ENCODE data around the gene SMLR1. TPM values are rescaled to one million over a fixed set of nuclear protein-coding genes. Genes with fewer than 3 reads are reported as not detected.

Gene SMLR1
- total RNA-seq, 2 donors from 2014 or later: not detected

DNA sequence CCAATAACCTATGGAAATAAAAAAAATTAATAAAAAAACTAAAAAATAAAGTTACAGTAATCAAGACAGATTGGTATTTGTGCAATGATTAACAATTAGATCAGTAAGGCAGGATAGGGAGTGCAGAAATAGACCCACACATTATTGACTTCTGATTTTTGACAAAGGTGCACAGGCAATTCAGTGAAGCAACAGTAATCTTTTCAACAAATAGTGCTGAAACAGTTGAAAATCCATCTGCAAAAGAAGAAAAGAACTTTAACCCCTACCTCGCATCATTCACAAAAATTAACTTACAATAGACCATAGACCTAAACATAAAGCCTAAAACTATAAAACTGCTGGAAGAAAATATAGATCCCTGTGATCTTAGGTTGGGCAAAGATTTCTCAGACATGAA is 4.5 kb upstream of the SMLR1 start:
- intact Hi-C loops (cut with DNase I): no loop called here
- no peak for DNase-seq (ENCODE audit: low spot score)

DNA sequence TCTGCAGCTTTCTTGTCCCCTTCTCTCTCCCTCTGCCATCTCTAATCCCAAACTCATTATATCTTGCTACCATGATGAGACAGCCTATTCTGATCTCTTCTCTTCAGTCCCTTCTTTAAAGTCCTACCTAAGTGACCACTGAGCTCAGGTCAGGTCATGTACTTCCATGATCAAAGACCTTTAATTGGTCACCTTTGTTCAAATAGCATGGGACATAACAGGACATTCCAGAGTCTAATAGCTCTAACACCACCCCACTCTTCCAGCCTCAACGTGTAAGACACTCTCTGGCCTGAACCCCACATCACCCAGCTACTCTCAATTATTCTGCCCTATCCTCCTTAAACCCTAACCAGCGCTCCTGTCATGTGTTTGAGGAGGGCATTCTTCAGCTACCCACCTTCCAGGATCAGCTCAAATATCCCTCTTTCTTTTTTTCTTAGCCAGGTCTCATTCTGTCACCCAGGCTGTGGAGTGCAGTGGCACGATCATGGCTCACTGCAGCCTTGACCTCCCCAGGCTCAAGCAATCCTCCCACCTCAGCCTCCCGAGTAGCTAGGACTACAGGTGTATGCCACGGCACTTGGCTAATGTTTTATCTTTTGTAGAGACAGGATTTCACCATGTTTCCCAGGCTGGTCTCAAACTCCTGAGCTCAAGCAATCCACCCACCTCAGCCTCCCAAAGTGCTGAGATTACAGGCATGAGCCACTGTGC is 2.1 kb upstream of the SMLR1 start:
- no peak for DNase-seq (ENCODE audit: low spot score)
- intact Hi-C loops (cut with DNase I): no loop called here

DNA sequence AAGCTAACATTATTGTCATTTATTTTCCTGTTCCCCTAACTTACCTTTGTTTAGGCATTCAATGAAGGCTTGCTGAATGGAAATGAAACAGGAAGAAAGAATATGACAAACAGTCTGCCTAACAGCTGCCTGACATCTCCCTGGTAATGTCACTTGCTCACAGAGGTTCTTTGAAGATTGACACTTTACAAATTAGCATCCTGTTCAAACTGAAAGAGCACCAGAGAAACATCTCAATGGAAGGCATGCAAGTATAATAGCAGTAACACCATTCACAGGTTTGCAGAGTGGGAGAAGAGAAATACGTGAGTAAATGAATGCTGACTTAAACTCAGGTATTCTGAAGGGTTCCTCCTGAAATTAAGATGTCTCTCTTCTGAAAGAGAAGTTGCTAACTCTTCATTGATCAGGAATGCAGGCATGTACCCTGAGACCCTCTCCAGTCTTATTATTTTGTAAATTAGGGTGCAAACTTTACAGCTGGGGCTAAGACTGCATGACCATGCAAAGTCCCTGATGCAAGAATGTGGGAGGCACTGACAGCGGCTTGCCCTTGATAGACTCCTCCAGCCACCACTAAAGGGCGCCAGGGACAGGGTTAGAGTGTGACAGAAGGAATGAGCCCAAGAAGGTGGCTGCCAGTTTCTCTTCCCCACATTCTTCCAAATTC is 1.3 kb upstream of the SMLR1 start:
- intact Hi-C loops (cut with DNase I): no loop called here
- no peak for DNase-seq (ENCODE audit: low spot score)

DNA sequence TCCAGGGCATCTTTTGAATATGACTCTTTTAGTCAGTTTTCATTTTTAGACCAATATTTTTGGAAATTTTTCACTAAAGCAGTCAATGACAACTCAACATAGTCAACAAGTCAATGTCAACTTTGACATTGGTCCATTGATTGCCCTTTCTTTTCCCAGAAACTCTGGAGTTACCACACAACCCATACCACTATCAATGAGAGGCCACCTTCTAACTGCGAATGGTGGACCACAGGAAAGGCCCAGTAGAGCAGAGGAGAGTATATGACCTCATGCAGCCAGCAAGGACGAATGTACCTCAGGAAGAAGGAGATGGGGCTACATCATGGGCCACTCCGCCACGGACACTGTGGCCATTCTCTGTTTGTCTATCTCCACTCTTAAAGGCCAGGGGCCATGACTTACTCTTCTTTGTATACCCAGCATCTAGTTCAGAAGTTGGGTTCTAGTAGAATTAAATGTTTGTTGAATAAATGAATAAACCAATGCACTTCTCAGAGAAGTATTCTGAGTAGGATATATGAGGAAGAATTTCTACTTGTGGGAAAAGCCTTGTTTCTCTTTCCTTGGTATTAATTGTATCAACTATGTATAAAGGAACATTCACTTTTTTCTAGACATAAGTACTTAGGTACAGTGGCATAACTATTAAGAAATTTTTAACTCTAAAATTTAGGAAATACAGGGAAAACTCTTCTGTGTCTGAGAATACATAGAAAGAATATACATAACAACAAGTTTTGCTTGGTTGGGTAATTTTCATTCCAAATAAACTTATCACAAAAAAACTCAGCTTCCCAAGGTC is 562 bp upstream of the SMLR1 start:
- intact Hi-C loops (cut with DNase I): no loop called here
- DNase-seq (ENCODE audit: low spot score): no peak

DNA sequence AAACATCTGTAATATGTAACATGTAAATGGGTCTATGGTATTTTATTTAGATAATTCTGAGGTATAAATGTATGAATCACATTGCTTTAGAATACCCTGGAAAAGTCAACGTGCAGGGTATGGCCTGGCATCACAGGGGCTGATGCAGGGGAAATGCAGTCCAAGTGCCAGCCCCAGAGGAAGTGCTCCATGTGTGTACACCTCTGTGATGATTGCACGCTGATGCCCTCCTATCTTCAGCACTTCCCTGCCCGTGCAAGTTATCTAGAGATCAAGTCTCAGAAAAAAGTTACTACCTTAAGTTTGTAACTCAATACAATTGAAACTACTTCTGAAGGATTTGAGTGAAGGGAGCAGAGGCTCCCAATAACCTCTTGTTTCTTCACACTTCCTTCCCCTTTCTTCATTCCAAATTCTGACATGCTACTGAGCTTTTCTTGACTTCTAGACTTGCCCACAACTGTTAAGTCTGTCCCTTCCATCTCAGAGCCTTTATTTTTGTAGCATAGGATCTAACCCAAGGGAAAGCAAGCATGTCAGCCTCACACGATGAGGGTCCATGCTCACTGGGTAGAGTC is 2.2 kb downstream of the SMLR1 start:
- DNase-seq (ENCODE audit: low spot score): no peak
- intact Hi-C loops (cut with DNase I): no loop called here

DNA sequence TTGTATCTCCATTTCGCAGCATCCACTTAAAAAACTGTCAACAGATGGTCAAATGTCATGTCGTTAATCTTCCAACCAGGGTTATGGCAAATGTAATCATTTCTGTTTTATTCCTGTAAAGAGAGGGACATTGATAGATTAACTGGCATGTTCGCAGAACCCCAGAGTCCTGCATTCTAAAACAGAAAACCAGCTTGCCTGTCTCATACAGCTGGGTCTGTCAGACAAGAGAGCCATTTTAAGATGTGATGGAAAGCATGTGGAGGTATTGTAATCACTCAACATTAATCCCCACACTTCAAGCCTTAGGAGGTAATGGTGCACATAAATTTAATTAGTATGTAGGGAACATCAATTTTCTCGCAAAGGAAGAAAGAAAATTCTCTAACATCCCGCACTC is 4.4 kb downstream of the SMLR1 start:
- intact Hi-C loops (cut with DNase I): no loop called here

DNA sequence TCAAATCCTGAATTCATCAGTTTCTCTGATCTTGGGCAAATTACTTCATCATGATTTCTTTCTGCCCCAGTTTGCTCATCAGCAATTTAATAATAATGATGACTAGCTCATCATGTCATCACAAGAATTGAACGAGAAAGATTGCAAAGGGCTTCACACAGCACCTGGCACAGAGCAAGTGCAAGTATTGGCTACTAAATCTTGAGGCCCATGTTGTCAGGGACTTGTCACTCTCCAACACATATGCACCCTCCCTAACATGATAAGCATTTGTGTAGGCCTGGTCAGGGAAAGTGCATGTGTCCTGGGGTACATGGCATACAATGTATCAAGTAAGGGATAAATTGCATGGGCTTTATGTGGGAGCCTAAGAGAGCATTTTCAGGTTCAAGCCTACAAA is 6.4 kb downstream of the SMLR1 start:
- no peak for DNase-seq (ENCODE audit: low spot score)
- intact Hi-C loops (cut with DNase I): no loop called here

More for the DNA sequence above, 4.4 kb downstream of the SMLR1 start:
- no peak for DNase-seq (ENCODE audit: low spot score)

DNA sequence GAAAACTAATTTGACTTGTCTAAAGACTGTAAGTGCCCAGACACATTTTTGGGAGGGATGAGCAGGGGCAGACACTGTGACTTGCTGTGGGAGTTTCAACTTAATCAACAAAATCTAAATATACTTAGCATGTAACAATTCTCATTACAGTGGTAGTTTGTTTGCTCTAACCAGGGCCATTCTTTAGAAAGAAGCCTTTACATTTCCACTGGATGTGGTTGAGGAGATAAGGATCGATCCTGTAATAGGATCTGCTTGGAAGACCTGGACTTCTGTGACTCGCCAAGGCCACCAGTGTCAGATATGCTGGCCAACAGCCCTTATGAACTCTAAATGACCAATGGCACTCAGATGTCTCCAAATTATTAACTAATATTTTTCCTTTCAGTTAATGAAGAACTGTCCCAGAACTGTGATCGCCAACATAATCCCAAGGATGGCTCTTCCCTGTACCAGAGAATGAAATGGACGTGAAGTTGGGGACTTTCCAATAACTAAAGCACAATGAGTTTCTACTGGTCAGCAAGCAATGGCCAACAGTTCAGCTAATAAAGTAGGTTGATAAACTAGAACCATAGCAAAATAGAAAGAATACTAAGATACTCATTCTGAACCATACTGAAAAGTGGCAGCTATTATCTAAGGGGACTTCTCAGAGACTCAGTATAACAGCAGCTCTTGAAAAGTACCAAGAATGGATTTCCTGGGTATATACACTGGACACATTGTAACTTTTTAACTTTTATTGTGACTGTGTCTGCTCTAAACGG is 7.5 kb downstream of the SMLR1 start:
- intact Hi-C loops (cut with DNase I): no loop called here
- DNase-seq (ENCODE audit: low spot score): no peak

DNA sequence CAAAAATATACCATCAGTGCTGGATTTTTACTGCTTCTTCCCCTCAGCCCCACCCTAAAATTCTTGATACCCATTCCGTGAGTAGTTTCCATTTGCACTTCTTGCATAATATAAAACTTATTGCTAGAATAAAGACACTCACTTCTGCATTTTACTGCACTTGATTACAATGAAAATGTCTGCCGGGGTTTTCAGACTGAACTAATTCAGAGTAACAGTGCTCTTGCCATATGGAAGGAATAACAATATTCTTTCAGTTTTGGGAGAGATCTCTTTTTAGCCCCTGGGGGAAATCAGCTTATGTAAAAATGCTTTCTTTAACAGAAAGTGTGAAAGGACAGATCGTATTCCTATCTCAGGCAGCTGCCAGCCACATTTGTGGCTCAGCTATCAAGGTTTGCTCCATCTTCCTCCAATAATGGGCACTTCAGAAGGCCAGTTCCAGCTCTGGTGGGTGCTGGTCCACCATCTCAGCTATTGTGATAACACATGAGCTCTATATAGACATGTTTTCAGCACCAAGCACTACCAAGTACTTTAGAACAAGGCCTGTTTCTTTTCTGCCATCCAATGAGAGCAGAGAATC is 8.9 kb downstream of the SMLR1 start:
- no peak for DNase-seq (ENCODE audit: low spot score)
- intact Hi-C loops (cut with DNase I): no loop called here

DNA sequence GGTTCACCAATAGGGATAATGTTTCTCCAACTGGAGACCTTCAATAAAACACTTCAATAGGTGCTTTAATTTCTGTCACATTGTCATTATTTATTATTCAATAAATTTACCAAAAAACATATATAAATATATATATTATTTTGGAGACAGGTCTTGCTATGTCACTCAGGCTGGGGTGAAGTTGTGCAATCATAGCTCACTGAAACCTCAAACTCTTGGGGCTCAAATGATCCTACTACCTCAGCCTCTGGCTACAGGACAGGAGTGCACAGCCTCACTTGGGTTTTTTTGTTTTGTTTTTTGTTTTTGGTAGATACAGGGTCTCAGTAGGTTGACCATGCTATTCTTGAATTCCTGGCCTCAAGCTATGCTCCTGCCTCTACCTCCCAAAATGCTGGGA is 9.9 kb downstream of the SMLR1 start:
- DNase-seq (ENCODE audit: low spot score): no peak
- intact Hi-C loops (cut with DNase I): no loop called here

DNA sequence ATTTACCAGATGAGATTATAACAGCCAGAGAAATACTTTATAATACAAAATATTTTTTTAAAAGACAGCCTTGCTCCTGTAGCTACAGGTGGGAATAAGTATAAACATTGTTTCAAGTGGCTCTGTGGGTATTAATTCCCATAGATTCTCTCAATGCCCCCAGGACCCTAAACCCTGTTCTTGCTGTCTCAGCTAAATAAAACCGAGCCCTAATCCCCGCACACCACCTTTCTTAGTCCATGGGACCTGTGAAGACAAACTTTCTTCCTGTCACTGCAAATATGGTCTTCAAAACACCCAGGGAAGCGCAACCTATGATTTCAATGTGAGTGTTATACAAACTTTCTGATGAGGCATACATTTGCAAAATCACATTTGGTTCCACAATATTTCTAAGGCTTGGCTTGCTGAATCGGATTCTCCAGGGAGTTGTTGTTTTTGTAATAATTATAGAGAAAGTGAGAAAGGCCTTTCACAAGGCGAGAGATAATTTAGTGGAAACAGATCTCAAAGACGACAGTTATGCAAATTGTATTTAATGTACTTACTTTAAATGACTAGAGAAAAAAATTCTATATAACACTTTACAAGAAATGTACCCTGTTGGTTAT is 11.1 kb downstream of the SMLR1 start:
- no peak for DNase-seq (ENCODE audit: low spot score)
- intact Hi-C loops (cut with DNase I): no loop called here

DNA sequence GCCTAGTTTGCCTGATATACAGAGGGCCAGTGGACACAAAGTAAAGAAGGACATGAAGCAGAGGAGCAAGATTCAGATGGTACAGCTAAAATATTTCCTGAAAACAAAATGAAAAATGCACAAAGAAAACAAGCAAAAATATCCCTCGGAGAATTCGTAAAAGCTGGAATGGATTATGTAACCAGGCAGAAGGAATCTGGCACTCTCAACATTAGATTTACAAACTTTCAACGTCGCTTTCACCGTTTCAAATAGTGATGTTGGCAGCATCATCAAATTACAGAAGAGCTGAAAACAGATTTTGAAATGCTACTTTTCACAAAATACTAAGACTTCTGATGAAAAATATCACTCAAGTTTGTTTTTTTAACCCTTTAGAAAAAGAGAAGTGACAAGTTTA is 11.7 kb downstream of the SMLR1 start:
- DNase-seq (ENCODE audit: low spot score): no peak
- intact Hi-C loops (cut with DNase I): no loop called here

DNA sequence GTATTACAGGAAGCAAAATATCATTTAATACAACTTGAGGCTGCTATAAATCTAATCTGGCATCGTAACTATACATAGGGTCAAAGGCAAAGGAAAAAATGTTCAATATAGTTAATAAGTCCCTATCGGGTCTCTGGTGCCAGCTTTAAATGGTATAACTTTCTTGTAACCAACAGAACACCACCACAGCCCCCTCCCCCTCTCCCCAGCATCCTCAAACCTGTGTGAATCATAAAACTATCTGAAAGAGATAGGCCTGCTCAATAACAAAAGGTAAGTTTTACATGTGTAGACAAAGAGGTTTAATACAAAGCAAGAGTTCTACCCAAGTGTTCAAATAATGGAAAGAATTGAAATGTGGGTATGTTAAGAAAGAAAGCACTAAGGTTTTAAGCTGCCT is 12.2 kb downstream of the SMLR1 start:
- intact Hi-C loops (cut with DNase I): no loop called here
- DNase-seq (ENCODE audit: low spot score): no peak

DNA sequence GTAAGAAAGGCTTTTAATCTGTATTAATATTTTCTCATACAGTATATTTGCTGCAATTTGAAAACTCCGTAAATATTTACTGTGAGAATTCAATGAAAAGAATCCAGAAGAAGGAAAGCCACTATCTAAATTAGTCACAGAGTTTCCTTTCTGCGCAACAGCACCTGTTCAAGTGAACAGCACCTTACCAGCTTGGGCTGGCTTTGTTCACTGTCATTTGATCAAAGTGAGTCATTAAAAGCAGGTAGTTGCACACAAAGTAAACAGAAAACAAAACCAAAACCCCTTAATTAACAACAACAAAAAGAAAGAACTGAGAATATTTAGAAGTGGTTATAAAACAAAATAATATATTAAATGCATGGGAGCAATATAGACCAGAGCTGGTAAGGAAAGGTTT is 12.8 kb downstream of the SMLR1 start:
- DNase-seq (ENCODE audit: low spot score): no peak
- intact Hi-C loops (cut with DNase I): no loop called here

DNA sequence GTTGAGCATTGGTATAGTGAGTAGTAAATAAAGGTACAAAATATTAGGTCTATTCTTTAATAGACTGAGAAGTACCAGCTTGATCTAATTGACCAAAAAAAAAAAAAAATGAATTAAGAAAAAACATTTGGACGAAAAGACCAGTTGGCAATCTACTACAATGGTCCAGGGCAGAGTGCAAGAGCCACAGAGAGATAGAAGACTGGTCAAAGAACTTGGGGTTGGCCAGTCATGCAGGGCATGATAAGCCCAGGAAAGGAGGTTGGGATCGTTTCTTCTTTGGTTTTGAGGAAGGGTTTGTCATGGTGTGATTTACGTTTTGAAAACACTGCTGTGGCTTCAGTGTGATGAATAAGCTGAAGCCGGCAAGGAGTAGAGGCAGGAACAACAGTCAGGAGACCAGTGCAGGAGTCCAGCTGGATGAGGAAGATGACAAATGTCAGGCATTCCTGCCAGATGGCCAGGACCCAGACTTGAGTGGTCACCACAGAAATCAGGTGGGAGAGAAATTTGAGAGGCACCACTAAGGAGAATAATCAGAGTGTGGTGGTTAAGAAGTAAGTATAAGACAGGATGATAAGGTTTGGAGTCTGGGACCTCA is 14.0 kb downstream of the SMLR1 start:
- intact Hi-C loops (cut with DNase I): no loop called here

DNA sequence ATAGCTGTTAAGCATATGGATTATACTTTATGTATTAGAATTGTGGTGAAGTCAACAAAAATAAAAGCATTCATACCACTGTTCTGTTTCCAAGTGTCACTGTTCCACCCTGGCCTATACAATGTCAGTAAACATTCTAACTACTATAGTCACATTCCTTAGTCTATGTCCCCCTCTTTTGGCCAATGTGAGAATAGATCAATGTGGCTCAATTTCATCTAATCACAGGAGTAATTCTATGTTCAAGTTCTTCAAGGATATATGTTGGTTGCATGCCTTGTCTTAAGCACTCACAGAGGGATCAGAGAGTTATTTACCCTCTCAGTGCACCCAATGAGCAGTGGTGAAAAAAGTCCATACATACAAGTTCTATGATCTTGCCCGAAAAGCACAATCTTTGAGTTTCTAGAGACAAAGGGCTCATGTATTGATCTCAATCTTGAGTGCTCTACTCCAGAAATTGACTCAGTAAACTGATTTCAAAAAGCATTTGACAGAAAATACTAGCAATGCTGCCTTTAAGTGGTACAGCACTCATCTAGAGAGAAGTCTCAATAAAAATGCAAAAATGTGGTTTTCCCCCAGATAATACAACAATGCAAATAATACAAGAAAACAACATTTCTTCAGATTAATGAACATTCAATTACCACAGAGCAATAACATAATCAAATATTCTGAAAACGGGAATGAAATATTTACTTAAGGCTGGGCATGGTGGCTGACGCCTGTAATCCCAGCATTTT is 16.5 kb downstream of the SMLR1 start:
- intact Hi-C loops (cut with DNase I): no loop called here
- no peak for DNase-seq (ENCODE audit: low spot score)

More for the DNA sequence above, 14.0 kb downstream of the SMLR1 start:
- DNase-seq (ENCODE audit: low spot score): no peak

DNA sequence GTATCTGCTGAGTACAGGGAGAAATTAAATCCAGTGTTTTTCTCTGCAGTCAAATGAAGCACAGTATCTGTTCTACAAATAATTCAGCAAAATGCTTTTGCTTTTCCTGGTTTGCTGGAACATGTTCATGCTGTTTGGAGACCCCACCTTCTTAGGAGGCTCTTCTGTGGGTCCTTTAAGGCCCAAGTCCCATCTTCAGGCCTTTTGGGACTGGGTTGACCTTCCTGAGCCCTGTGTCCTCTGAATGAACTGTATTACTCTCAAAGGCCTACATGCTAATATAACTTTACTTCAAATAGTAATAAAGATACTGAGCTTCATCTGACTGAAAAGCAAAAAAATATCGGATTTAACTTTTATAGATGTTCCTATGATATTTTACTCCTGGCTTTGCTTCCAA is 19.3 kb downstream of the SMLR1 start:
- DNase-seq (ENCODE audit: low spot score): no peak
- intact Hi-C loops (cut with DNase I): no loop called here

Measured in posterior vena cava (tissue), 2 donors.